ENCODE data around the gene SHQ1.

The SHQ1 gene

DNA sequence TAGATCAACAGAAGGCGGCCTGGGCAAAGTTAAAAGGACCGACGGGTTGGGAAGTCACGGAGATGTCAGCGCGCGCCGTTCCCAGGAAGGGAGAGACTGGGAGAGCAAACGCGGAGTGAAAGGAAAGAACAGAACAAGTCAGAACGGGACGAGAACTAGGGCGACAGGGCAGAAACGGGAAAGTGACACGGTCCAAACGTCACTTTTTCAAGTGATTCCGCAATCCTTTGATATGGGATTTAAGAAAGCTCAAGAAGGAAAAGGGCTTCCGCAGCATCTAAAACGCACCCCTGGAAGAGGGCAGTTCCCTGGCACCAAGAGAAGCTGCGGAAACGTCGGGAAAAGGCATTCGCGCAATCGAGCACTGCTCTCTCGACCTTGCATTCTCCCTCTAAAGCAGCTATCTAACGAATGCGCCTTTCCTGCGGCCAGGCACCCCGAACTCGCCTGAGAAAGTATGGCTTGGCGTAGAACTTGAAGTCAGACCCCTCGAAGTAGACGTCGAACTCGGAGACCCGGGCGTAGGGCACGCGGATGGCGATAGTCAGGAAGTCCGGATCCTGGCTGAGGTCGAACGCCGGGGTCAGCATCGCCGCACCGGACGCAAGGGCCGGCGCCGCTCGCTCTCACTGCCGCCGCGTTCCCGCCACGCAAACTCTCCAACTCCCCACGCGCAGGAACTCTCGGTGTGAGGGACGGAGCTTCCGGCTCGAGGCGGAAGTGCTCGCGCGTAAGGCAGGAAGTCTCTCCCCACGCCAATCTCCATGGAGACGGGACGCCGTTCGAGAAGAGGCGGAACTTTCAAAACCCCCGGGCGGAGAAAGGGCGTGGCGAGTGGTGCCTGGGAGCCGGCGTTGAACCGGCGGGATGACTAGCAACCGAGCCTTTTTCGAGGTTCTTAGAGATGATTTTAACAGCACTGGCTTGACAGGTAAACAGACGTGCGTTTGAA, at the start of gene SHQ1:
TSS of gene SHQ1 (minus strand) at position 695 of the 952 bp plus-strand sequence. CDS start at position 590, 105 bp downstream.
- Histone ChIP-seq H3K4me3 (peak within 1 kb of the TSS; percentile 78 to 93 (median 85)), H3K27ac (peak within 1 kb of the TSS in 20 of 21 experiments; percentile 45 to 84 (median 70))

DNA sequence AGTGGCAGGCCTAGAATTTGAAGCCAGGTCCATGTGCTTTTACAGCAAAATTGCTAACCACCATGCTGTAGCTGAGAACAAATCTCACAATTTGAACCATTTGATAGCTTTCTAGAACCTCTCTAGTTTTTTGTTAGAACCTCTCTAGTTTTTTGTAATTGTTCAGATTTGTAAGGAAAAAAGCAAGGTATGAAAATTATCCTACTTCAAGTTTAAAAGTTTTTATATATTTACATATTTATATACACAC, 49.4 kb upstream of the SHQ1 start:
- H3K4me3 ChIP-seq: no peak overlapping the region
- H3K27ac ChIP-seq: no peak overlapping the region

DNA sequence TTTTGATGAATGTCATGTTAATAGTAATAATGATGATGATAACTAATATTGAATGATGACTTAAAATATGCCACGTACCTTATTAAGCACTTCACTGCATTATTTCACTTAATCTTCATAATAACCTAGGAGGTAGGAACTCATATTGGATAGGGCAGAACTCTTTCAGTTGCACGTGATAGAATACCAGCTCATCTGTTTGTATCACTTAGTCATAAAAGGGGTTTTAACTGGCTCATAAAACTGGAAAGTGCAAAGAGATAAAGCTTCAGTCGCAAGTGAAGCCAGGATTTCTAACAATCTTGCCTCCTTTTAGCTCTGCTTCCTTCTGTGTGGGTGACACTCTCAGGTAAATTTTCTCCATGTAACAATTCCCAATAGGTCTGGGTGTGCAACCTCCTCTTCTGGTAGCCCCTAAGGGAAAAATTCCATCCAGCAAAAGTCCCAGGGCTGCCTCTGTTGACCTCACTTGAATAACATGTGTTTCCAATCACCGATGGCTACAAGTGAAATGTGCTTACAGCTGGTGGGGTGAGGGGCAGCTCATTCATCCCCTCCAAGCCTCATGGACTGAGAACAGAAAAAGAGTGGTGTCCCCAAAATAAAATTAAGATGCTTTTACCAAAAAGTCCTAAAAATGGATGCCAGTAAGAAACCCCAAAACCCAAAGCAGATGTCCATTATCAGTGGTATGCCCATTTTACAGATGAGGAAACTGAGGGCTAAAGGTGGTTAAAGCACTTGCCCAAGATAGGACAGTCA, 48.9 kb upstream of the SHQ1 start:
- H3K27ac ChIP-seq: no peak overlapping the region
- H3K4me3 ChIP-seq: no peak overlapping the region

DNA sequence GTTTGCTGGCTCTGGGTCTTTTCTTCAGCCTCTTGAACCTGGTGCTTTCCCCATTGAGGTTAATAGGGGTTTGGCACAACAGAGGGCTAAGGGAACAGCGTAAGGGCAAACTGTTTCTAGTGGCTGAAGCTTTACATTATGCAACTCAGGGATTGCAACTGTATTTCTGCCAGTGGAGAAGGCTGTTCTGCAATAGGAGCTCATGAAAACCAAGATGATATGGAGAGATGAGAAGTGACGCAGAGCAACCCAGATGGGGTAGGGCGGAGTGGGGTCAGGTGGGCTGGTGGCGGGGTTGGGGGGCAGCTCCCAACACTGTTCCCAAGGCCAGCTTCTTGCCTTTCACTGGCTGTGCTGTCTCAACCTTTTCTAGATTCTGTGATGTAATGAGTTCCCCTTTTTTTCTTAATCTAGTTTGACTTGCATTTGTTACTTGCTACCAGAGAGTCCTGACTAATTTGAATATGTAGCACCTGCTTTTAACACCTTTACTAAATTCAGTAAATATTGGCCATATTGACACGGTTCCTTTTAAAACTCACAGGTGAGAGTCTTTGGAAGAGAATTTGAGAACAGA, 46.8 kb upstream of the SHQ1 start:
- Histone ChIP-seq H3K27ac (no peak overlapping the region), H3K4me3 (no peak overlapping the region)

DNA sequence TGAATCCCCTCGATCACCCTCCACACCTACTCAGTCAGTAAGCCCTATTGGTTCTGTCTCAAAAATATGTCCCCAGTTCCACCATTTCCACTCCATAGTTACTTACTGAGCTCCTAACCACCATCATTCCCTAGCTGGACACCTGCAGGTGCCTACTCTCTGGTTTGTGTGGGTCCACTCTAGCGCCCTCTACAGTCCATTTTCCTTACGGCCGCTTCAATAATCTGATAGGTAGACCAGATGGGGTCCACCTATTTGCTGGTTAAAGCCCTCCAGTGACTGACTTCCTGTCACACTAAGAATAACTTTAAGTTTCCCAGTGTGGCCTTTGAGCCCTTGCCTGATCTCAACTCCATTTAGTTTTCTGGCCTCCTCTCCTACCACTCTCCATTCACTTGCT, 44.6 kb upstream of the SHQ1 start:
- no peak overlapping the region for H3K4me3 ChIP-seq
- peak overlapping the region in 1 of 21 experiments; percentile 22 for H3K27ac ChIP-seq

DNA sequence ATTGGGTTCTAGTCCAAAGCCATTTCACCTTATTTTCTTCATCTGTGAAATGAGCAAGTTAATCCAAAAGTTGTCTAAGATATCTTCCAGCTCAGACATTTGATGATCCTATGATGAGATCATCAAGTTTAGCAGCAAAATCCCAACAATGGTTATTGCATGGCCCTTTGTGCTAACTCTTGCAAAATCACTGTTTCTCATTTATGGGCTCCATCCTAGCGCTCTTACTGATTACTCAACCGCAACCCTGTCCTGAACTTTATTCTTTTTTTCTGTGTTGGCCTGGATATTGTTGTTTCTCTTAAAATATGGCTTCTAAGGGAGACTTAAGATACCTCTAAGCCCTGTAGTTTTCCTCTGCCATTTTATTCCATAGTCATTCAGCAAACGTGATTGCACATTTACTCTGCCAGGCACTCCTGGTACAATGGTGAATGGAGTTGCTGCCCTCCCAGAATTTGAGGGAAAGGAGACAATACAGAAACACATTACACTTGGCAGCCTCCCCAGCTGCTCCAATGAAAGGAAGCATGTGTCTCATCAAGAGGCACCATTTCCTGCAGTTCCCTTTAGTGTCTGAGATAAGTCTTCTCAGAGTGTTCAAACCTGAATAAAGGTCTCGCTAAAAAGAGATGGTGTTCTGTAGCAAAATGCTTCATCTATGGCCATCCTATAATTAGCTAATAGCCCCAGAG, 44.0 kb upstream of the SHQ1 start:
- H3K27ac ChIP-seq: peak overlapping the region in 7 of 21 experiments; percentile 5 to 65 (median 22)
- no peak overlapping the region for H3K4me3 ChIP-seq

DNA sequence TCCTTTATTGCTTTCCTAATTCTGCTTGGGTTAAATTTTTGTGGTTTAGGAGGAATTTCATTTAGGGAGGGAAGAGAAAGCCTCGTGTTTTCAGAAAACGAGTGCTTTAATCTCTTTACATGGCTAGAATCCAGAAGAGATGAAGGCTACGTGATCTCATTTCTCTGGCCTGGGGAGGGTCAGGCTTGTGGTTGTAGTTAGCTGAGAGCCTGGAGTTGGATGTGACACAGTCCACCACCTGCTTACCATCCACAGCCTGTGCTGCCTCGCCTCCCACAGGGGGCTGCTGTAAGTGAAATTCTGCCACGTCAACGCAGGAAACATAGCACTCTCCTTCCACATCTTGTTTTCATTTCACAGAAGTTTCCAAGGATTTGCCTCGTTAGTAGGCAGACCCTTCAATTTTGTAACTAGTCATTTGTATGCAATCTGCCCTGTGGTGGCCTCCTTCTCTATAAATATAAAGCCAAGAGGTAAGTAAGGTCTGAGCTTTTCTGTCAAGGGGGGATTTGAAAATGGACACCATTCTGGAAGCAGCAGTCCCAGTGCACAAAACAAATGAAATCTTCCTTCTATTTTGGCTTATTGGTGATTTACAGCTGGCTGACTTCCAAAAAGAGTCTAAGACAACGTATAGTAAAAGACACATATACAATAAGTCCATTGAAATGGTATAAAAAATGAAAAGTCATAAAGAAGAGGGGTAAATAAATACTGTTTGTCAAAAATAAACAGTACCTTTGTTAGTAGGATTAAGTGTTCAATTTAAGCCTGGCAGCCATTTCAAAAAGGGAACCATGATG, 43.0 kb upstream of the SHQ1 start:
- peak overlapping the region in 13 of 21 experiments; percentile 4 to 65 (median 18) for H3K27ac ChIP-seq
- H3K4me3 ChIP-seq: no peak overlapping the region

DNA sequence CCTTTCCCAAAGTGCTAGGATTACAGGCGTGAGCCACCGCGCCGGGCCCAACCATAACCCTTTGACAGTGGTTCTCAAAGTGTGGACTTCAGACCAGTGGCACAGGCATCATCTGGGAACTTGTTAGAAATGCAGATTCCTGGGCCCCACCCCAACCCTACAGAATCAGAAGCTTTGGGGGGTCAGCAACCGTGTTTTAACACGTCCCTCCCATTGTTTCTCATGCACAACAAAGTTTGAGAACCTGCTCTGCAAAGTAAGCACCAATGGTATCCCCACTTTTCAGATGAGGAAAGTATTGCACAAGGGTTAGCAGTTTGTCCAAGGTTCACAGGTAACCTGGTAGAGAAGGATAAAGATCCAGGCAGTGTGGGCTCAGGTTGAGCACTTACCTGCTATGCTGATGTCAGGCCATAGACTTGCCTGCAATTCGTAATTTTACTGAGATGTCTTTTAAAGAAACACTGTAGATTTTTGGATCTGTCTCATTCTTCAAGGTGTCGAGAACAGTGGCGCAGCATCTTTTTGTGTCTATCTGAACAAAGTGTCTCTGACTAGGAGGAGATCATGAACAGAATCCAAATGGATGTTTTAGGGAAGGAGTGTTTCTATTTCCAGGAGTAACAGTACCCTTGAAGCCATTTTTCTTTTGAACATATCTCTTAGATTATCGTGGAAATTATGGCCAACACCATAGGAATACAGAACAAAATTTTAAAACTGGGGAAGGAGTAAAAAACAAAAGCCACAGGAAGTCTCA, 42.1 kb upstream of the SHQ1 start:
- H3K4me3 ChIP-seq: no peak overlapping the region

DNA sequence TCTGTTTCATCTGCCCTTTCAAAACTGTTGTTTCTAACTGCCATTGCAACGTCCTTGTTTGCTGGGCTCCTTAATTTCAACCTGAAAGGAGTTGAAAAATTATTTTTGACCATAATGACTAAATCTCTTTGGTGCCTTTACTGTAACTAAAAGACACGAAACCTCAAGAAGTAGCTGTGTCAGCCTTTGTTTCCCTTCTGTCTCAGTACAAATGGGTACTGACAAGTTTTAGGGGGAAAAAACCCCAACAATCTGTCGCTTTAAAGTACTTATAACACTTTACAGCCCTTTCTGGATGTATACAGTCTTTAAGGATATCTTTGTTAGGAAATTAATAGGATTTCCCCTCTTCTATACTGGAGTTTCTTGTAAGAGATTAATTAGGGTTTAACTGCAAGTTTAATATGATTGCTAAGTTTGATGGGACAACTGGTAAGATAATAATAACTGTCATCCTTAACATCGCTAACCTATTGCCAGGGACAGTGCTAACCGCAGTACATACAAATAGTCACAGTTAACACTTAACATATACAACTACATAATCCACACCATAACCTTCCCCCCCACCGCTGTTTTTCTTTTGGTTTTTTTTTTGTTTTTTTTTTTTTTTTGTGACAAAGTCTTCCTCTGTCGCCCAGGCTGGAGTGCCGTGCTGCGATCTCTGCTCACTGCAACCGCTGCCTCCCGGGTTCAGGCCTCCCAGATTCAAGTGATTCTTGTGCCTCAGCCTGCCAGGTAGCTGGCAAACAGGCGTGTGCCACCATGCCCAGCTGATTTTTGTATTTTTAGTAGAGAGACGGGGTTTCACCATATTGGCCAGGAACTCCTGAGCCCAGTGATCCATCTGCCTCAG, 41.3 kb upstream of the SHQ1 start:
- H3K4me3 ChIP-seq: peak overlapping the region in 3 of 7 experiments; percentile 27 to 46 (median 41)
- H3K27ac ChIP-seq: peak overlapping the region in 12 of 21 experiments; percentile 5 to 62 (median 28)

More for the DNA sequence above, 42.1 kb upstream of the SHQ1 start:
- peak overlapping the region in 5 of 21 experiments; percentile 5 to 62 (median 14) for H3K27ac ChIP-seq

DNA sequence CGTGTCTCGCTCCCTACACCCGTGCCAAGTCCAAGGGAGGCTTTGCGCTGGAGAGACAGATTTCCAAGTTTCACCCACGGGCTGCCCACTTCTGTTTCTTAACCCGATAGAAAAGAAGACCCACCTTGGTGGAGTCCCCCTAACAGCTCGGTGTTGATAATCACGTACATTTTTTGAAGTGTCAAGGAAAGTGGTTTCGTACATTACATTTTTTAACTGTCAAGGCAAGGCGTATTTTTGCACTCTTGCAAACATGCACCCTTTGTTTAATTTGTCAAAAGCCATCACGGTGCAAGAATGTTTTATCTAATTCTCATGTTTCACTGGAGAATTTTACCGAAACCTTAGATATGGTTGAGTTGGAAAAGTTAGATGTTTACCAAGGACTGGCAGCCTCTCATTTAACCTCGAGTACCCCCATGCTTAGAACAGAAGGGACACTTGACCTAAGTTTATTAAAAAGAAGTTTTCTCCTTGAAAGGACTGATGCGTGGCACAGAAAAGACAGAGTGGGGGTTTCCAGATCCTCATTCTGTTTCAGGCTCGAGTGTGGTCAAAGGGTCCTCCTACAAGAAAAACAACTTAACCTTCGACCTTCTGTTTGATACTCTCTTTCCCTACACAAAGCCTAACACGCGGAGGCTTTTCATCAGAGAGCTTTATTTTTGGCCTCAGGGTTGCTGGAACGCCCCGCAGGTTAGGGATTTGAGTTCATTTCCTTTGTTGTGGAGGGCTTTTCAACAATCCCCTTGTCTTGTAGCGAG, 40.5 kb upstream of the SHQ1 start:
- Histone ChIP-seq H3K27ac (peak overlapping the region in 13 of 21 experiments; percentile 5 to 76 (median 38)), H3K4me3 (peak overlapping the region; percentile 17 to 46 (median 27))

DNA sequence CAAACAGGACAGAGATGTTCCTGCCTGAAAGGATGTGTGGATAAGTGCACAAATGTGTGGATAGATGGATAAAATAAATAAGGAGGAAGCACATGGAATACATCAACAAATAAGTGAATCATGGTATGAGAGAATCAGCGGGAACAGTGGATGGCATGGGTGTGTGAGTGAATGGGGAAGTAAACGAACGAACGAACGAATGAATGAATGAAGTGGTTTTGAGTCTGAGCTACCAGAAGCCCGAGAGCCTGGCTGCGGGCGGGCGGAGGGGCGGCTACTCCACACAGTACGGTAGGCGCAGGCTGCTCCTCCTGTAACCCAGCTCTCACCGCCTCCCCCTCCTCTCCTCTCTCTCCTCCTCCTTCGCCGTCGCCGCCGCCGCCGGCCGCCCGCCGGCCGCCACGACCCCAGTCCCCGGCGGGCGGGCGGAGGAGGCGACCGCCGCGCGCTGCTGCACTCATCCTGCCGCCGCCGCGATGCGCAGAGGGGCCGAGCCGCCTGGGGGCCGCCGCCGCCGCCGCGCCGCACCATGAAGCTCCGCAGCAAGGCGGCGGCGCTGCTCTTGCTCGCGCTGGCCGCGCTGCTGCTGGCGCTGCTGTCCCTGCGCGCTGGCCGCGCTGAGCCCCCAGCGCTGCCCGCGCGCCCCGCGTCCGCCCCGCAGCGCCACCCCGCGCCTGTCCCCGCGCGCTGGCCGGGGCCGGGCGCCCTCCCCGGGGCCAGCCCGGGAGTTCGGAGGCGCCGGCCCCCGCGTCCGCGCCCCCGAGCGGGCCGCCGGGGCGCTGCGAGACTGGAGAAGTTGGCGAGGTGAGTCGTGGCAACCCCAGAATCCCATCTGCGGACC, 39.7 kb upstream of the SHQ1 start, which contains the start of gene GXYLT2:
TSS of gene GXYLT2 (plus strand) at position 342 of the 841 bp plus-strand sequence. CDS start at position 530, 188 bp downstream.
- Histone ChIP-seq H3K4me3 (peak within 1 kb of the TSS; percentile 17 to 46 (median 31)), H3K27ac (peak within 1 kb of the TSS in 13 of 21 experiments; percentile 7 to 76 (median 40))

DNA sequence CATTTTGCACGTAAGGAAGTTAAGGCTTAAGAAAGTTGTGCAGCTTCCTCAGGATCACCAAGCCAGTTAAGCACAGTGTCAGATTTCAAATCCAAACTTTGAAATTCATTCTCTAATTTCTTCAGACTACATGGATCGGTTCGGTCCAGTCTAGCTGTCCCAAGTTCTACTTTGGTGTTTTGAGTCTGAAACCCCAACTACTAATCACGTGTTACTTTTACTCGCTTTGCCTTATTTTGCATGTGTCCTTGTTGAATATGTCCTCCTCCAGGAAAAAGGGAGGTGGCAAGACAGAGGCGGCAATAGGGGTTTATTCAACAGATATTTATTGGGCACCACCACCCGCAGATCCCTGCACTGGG, 39.1 kb upstream of the SHQ1 start:
- peak overlapping the region; percentile 0 to 46 (median 28) for H3K4me3 ChIP-seq
- peak overlapping the region in 6 of 21 experiments; percentile 2 to 45 (median 10) for H3K27ac ChIP-seq

DNA sequence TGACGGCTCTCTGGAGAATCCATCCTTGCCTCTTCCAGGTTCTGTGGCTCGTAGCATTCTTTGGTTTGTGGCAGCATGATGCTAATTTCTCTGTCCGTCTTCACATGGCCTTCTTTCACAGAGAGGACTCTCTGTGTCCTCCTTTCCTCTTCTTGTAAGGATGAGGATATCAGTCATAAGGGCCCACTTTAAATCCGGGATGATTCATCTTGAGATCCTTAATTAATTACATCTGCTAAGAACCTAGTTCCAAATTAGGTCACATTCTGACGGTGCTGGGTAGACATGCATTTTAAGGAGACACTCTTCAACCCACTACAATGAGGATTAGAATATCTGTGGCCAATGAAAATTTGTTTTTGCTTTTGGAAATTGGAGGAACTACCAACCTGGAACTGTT, 23.9 kb upstream of the SHQ1 start:
- Histone ChIP-seq H3K27ac (peak overlapping the region in 4 of 21 experiments; percentile 14 to 48 (median 27)), H3K4me3 (no peak overlapping the region)

DNA sequence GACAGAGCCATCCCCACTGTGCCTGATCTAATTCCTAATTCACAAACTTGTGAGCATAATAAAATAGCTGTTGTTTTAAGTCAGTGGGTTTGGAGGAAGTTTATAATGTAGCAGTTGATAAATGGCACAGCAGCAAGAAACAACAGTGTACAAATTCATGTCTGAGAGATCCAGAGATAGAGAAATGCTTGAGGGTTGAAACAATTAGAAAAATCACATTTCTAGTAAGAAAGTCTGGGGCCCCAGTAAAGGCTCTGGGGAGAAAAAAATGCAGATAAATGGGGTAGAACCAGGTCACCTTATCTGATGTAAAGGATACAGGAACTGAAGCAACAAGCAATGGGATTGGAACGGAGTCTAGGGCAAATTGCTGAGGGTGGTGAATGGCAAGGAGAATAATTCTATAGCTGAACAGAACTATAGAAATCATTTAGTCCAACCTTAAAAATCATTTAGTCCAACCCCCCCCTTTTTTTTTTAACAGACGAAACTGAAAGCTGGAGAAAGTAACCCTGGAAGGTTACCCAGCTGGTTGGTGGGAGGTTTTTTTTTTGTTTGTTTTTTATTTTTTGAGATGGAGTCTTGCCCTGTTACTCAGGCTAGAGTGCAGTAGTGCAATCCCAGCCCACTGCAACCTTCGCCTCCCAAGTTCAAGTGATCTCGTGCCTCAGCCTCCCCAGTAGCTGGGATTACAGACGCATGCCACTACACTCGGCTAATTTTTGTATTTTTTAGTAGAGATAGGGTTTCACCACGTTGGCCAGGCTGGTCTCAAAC, 14.3 kb upstream of the SHQ1 start:
- Histone ChIP-seq H3K27ac (no peak overlapping the region), H3K4me3 (no peak overlapping the region)

DNA sequence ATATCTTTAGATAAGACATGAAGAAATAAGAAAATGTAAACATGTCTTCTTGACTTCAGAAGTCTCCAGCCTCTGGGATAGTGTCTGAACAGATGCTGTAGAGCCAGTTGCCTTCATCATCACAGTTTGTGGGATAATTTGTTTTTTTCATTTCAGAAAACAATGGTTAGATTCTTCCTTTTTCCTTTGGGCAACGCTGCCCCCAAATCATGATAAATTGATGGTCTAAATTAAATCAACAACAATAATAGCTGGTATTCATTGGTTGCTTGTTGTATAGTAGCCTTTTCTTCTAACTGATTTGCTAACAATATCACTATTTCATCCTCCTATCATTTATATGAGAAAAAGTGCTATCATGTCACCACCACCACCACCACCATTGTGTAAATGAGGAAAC, 12.6 kb upstream of the SHQ1 start:
- no peak overlapping the region for H3K27ac ChIP-seq
- no peak overlapping the region for H3K4me3 ChIP-seq

Data from skin epidermis (tissue), 12 donors.